ENCODE measurements around the gene PAX9.

The PAX9 gene

GRCh38 chr14:36656687-36657398 lies 4.8 kb upstream of the PAX9 start:
- no peak for DNase-seq

- DNase-seq = peak; percentile 60
Measured at GRCh38 chr14:36657399-36658122, 4.1 kb upstream of the PAX9 start.

- no peak for DNase-seq
Measured at GRCh38 chr14:36658123-36659009, 3.3 kb upstream of the PAX9 start.

GRCh38 chr14:36659010-36659821 lies 2.4 kb upstream of the PAX9 start:
- DNase-seq = no peak

GRCh38 chr14:36659822-36660735 lies 1.6 kb upstream of the PAX9 start:
- DNase-seq = no peak

- no peak for DNase-seq
Measured at GRCh38 chr14:36660736-36661505, 739 bp upstream of the PAX9 start.

GRCh38 chr14:36662258-36662542 lies 540 bp downstream of the PAX9 start:
- DNase-seq = no peak

- peak; percentile 82 for DNase-seq
Measured at GRCh38 chr14:36662543-36663403, 1.1 kb downstream of the PAX9 start.

GRCh38 chr14:36663404-36664321 lies 2.0 kb downstream of the PAX9 start:
- DNase-seq = peak; percentile 71

- DNase-seq = no peak
Measured at GRCh38 chr14:36664322-36665193, 2.9 kb downstream of the PAX9 start.

GRCh38 chr14:36665887-36666415 lies 4.3 kb downstream of the PAX9 start:
- no peak for DNase-seq

GRCh38 chr14:36666416-36667206 lies 5.0 kb downstream of the PAX9 start:
- peak; percentile 73 for DNase-seq

GRCh38 chr14:36667679-36668078 lies 6.0 kb downstream of the PAX9 start:
- DNase-seq = no peak

GRCh38 chr14:36671149-36671548 lies 9.5 kb downstream of the PAX9 start:
- no peak for DNase-seq

GRCh38 chr14:36672095-36672494 lies 10.4 kb downstream of the PAX9 start:
- DNase-seq = no peak

GRCh38 chr14:36674659-36675058 lies 13.0 kb downstream of the PAX9 start:
- no peak for DNase-seq

GRCh38 chr14:36675581-36675980 lies 13.9 kb downstream of the PAX9 start:
- no peak for DNase-seq
